ENCODE data around the gene SLC6A20. TPM values are rescaled to one million over a fixed set of nuclear protein-coding genes. Genes with fewer than 3 reads are reported as not detected.

Gene SLC6A20
- total and polyA plus RNA-seq, 2 of the 13 experiments (the other 11 are each of a cell fraction or from before 2014, with no cell fraction given): not detected

GRCh38 chr3:45777746-45778386 is 18.5 kb downstream of the SLC6A20 start:
- POLR2A ChIA-PET: no interaction called here
- intact Hi-C loops (cut with micrococcal nuclease; ENCODE audit: unreplicated experiment): no loop called here
- Histone ChIP-seq H3K27ac (ENCODE audit: extremely low read length, insufficient read depth, low read length) (no peak overlapping the region), H3K4me2 (ENCODE audit: low read depth, low read length) (no peak overlapping the region), H3K27me3 (ENCODE audit: control insufficient read depth in 1 of 2, insufficient read depth in 2 of 2, low read length in 2 of 2) (peaks cover 0 to 53% of the 10 kb centered on the region in 2 experiments; a peak in 4 of 5 replicates), H4K20me1 (ENCODE audit: insufficient read depth, low read length) (no peaks in the 10 kb centered on the region), H2AFZ (ENCODE audit: low read length) (no peak overlapping the region), H3K4me3 (replicated peaks in 1 of 3; ENCODE audit: insufficient read depth in 1 of 3, low read depth in 2 of 3, low read length in 3 of 3) (no peak overlapping the region), H3K79me2 (ENCODE audit: insufficient read depth, low read length) (no peaks in the 10 kb centered on the region), H3K9me3 (ENCODE audit: low read length) (no peaks in the 10 kb centered on the region), H3K36me3 (replicated peaks in 1 of 2; ENCODE audit: control insufficient read depth in 1 of 2, insufficient read depth in 2 of 2, low read length in 2 of 2) (no peaks in the 10 kb centered on the region), H3K4me1 (ENCODE audit: insufficient read depth, low read length) (no peaks in the 10 kb centered on the region), H3K9ac (ENCODE audit: insufficient read depth, low read depth, low read length) (no peak overlapping the region)
- ATAC-seq (no peak), FAIRE-seq (no peak), DNase-seq (ENCODE audit: low spot score) (no peak)
- TF ChIP-seq ZNF660 (CRISPR knock-in tag; IDR thresholded peaks at IDR 0.05; ENCODE audit: borderline replicate concordance, low read depth): no peak
- no peak for TF ChIP-seq ZNF296 (CRISPR knock-in tag; conservative IDR thresholded peaks at IDR 0.05)
- TF ChIP-seq PCBP2 (optimal IDR thresholded peaks at IDR 0.05; ENCODE audit: low read depth, low read length, poor library complexity, severe bottlenecking): no peak
- TF ChIP-seq ZNF547 (CRISPR knock-in tag; IDR thresholded peaks at IDR 0.05): no peak
- no peak for TF ChIP-seq BRD4 (CRISPR knock-in tag; IDR thresholded peaks at IDR 0.05)
- no peak for TF ChIP-seq MAFK (conservative IDR thresholded peaks at IDR 0.05 in 1 of 2, IDR thresholded peaks at IDR 0.05 in 1 of 2; ENCODE audit: low read length in 2 of 2)
- TF ChIP-seq ZBTB1 (CRISPR knock-in tag; IDR thresholded peaks at IDR 0.05; ENCODE audit: borderline replicate concordance): no peak
- TF ChIP-seq TEAD2 (CRISPR knock-in tag; IDR thresholded peaks at IDR 0.05): no peak
- no peak for TF ChIP-seq ZNF337 (CRISPR knock-in tag; IDR thresholded peaks at IDR 0.05; ENCODE audit: borderline replicate concordance, low read depth)
- no peak for TF ChIP-seq SMARCC2 (IDR thresholded peaks at IDR 0.05)
- no peak for TF ChIP-seq PRDM10 (CRISPR knock-in tag; IDR thresholded peaks at IDR 0.05; ENCODE audit: low read depth)
- no peak for TF ChIP-seq ZNF703 (CRISPR knock-in tag; IDR thresholded peaks at IDR 0.05; ENCODE audit: borderline replicate concordance)
- TF ChIP-seq ZNF329 (CRISPR knock-in tag; IDR thresholded peaks at IDR 0.05; ENCODE audit: low read depth): no peak
- TF ChIP-seq HMGXB3 (CRISPR knock-in tag; IDR thresholded peaks at IDR 0.05; ENCODE audit: borderline replicate concordance): no peak
- 76% methylated on average over 3 of the region's 11 CpGs for WGBS (ENCODE audit: low lambda C conversion rate)
- CTCF ChIA-PET (ENCODE audit: low intra/inter-chr PET ratio, low total read pairs): no interaction called here
- in situ Hi-C loops (cut with HindIII; ENCODE audit: extremely low pct_ligation_motif_present, low pct_unique_long_range_greater_than_20kb): no loop called here
- BruUV-seq (replicated peaks): no TSS peak
